Activated CD8-positive, alpha-beta memory T cell treated with anti-CD3 and anti-CD28 coated beads, Interleukin-2, amount 10 ng/mL, durations not matched to agents 7 days and 5 days (primary cell): ENCODE measurements around the gene ODF2. TPM values are rescaled to one million over a fixed set of nuclear protein-coding genes. Genes with fewer than 3 reads are reported as not detected.
"Not testable (repeated sequence)": the region's sequence is repeated elsewhere in the genome, so short reads cannot be mapped to it uniquely, and the experiment has no call there.

Experiments
- ATAC-seq: fragments of 150-1000 bp; cut with Tn5 transposase; one replicate; pipeline ENCODE4 v1.10.0; 2021; ENCODE audit warnings: moderate library complexity
- CTCF ChIA-PET: fragments of 350-600 bp; sonication (Branson Sonifier 250); formaldehyde crosslinking; loops from one replicate; lab custom pipeline; 2021; ENCODE audit warnings: antibody characterized with exemption; lab: Charles Lee
- DNase-seq: peaks from one replicate; pipeline ENCODE4 v3.0.0-alpha.2; 2020
- H3K27ac Mint-ChIP-seq: one replicate; pipeline ENCODE4 v1.8.0; 2021; ENCODE audit warnings: mild to moderate bottlenecking, mixed read lengths
- H3K27me3 Mint-ChIP-seq: one replicate; pipeline ENCODE4 v1.8.0; 2021; ENCODE audit warnings: mixed read lengths
- H3K36me3 Mint-ChIP-seq: one replicate; pipeline ENCODE4 v1.8.0; 2021; ENCODE audit warnings: mild to moderate bottlenecking, mixed read lengths
- H3K4me1 Mint-ChIP-seq: one replicate; pipeline ENCODE4 v1.8.0; 2021; ENCODE audit warnings: mixed read lengths
- H3K4me3 Mint-ChIP-seq: one replicate; pipeline ENCODE4 v1.8.0; 2021; ENCODE audit warnings: mild to moderate bottlenecking, moderate library complexity, mixed read lengths
- H3K9me3 Mint-ChIP-seq: one replicate; pipeline ENCODE4 v1.8.0; 2022; ENCODE audit warnings: low read depth, mixed read lengths
- total RNA-seq, 2 experiments: library from RNA; stranded (reverse); gene quantifications; one replicate each; pipeline ENCODE4 v1.2.3, GENCODE V29; 2021

Gene ODF2
- total RNA-seq, 2 experiments from 2014 or later: 71.8 to 82.7 TPM

DNA sequence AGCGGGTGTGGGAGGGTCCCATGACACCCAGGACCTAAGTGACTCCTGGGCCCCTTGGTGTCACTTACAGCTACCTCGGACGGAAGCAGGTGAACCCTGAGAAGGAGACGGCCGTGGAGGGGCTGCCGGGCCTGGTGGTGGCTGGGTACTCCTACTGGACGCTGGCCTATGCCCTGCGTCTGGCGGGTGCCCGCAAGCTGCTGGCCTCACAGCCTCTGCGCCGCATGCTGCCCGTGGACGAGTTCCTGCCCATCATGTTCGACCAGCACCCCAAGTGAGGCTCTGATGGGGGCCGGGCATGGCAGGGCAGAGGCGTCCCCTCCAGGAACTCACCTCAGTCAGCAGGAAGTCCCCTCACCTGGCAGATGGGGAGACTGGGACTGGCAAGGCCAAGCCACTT lies 21.5 kb upstream of the ODF2 start:
- Mint-ChIP-seq H3K4me3 (no peak overlapping the region), H3K9me3 (no peaks in the 10 kb centered on the region), H3K27me3 (no peaks in the 10 kb centered on the region), H3K36me3 (no peaks in the 10 kb centered on the region), H3K27ac (no peak overlapping the region), H3K4me1 (peaks cover 8% of the 10 kb centered on the region)
- ATAC-seq (no peak), DNase-seq (no peak)
- CTCF ChIA-PET: interaction anchor here (1.0 to 1.2 kb wide), 2 partner anchors 12 to 72 kb away, joined by 3 read pairs; no protein-coding TSS in a partner anchor

DNA sequence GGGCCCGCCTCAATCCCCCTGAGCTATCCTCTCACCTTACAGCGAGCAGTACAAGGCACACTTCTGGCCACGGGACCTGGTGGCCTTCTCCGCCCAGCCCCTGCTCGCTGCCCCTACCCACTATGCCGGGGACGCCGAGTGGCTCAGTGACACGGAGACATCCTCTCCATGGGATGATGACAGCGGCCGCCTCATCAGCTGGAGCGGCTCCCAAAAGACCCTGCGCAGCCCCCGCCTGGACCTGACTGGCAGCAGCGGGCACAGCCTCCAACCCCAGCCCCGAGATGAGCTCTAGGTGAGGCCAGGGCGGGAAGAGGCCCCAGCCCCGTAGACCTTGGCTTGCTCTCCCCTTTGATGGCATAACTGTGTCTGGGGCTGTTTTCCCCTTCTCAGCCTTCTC lies 20.2 kb upstream of the ODF2 start:
- CTCF ChIA-PET: interaction anchor here (1.2 to 1.4 kb wide), 3 partner anchors 11 to 75 kb away, joined by 3 read pairs; partner anchors contain the start of gene CERCAM
- no peak overlapping the region for H3K27ac Mint-ChIP-seq
- peaks cover 8% of the 10 kb centered on the region for H3K4me1 Mint-ChIP-seq
- ATAC-seq: no peak
- no peak for DNase-seq
- no peaks in the 10 kb centered on the region for H3K27me3 Mint-ChIP-seq
- H3K4me3 Mint-ChIP-seq: no peak overlapping the region
- H3K36me3 Mint-ChIP-seq: no peaks in the 10 kb centered on the region
- H3K9me3 Mint-ChIP-seq: no peaks in the 10 kb centered on the region

DNA sequence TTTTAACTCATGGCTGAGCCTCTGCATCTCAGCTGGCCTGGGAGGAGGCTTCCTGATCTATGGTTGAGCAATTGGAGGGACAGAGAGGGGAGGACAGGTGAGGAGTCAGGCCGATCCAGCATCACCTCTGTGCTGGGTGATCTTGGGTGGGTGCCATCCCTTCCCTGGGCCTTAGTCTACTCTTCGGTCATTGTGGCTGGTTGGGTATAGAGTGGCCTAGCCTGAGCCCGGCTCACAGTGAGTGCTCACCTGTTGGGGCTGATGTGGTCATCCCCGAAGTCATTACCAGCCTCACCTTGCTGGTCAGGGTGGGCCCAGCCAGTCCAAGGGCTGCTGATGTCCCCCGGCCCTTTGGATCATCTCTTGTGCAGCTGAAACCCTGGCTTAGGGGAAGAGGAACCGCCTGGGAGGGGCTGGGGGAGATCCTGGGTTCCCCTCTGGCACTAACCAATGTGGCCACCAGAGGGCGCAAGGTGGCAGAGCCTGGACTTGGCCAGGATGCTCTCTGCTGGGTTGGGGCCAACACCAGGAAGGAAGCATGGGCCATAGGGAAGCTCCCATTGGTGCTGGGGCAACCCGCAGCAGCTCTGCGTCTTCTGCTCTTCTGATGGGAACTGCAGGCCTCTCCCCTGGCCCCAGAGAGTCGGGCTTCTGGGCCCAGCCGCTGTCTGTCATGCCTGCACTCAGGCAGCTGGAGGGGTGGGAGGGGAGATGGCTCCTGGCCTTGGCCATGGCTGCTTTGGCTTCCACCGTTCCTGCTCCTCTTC lies 17.3 kb upstream of the ODF2 start:
- DNase-seq (peak; percentile 87), ATAC-seq (peak; percentile 98)
- Mint-ChIP-seq H3K27me3 (no peaks in the 10 kb centered on the region), H3K9me3 (no peaks in the 10 kb centered on the region), H3K27ac (peak overlapping the region; percentile 28), H3K4me1 (peaks cover 8% of the 10 kb centered on the region), H3K4me3 (no peak overlapping the region), H3K36me3 (no peaks in the 10 kb centered on the region)
- CTCF ChIA-PET: interaction anchor here (0.6 to 2.5 kb wide), 37 partner anchors 9 to 289 kb away, joined by 3 to 16 read pairs (median 4); partner anchors contain the start of genes CERCAM, GLE1, GOLGA2 and ODF2

DNA sequence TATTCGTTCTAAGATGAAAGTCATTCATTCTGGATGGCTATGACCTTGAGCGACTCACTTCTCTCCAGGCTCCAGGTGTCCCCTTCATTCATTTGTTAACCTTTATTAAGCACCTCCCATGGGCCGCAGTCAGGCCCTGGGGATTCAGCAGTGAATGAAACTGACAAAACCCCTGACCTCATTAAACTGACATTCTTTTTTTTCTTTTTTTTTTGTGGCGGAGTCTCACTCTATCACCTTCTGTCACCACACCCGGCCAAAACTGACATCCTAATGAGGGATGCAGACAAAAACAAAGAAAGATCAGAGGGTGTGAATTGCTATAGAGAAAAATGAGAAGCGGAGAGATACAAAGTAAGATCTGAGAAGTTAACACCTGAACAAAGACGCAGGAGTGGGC lies 16.5 kb upstream of the ODF2 start:
- H3K27me3 Mint-ChIP-seq: no peaks in the 10 kb centered on the region
- H3K4me1 Mint-ChIP-seq: peaks cover 8% of the 10 kb centered on the region

DNA sequence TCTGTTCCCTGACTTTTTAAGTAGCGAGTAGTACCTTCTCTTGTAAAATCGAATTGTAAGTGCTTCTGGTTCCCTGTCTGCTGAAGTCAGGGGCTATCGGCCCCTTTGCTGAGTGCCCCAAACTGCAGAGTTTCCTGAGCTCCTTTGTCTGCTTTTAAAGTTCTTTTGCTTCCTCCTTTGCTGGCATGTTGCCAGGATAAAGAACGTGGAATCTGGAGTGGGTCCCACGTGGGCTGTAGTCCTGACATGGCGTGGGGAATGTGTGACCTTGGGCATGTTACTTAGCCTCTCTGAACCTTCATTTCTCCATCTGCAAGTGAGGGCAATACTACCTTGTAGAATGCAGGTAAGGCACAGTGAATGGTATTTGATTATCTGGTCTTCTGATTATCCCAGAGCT lies 13.7 kb upstream of the ODF2 start:
- CTCF ChIA-PET: interaction anchor here (1.4 to 1.5 kb wide), 2 partner anchors 20 to 22 kb away, joined by 3 to 5 read pairs; no protein-coding TSS in a partner anchor
- Mint-ChIP-seq H3K27ac (no peak overlapping the region), H3K4me1 (peaks cover 8% of the 10 kb centered on the region), H3K9me3 (no peaks in the 10 kb centered on the region), H3K4me3 (no peak overlapping the region), H3K27me3 (peaks cover 6% of the 10 kb centered on the region), H3K36me3 (no peaks in the 10 kb centered on the region)
- ATAC-seq: no peak
- DNase-seq: no peak

More for the DNA sequence above, 16.5 kb upstream of the ODF2 start:
- ATAC-seq: no peak
- DNase-seq: no peak
- CTCF ChIA-PET: interaction anchor here (0.6 to 2.5 kb wide), 36 partner anchors 9 to 288 kb away, joined by 3 to 16 read pairs (median 4); partner anchors contain the start of genes CERCAM, GLE1, GOLGA2 and ODF2
- Mint-ChIP-seq H3K36me3 (no peaks in the 10 kb centered on the region), H3K27ac (no peak overlapping the region), H3K9me3 (no peaks in the 10 kb centered on the region), H3K4me3 (no peak overlapping the region)

DNA sequence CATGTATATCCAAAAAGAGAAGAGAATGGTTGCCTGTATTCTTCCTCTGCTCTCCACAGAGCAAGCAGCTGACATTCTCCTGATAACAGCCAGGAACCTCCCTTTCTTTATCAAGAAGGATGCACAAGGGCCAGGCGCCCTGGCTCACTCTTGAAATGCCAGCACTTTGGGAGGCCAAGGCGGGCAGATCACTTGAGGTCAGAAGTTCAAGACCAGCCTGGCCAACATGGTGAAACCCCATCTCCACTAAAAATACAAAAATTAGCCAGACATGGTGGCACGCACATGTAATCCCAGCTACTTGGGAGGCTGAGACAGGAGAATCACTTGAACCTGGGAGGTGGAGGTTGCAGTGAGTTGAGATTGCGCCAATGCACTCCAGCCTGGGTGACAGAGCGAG lies 9.3 kb upstream of the ODF2 start:
- DNase-seq, H3K4me3 Mint-ChIP-seq: not testable (repeated sequence)
- CTCF ChIA-PET: interaction anchor here (0.9 to 4.4 kb wide), 3 partner anchors 8 to 27 kb away, joined by 3 to 16 read pairs (median 3); no protein-coding TSS in a partner anchor

DNA sequence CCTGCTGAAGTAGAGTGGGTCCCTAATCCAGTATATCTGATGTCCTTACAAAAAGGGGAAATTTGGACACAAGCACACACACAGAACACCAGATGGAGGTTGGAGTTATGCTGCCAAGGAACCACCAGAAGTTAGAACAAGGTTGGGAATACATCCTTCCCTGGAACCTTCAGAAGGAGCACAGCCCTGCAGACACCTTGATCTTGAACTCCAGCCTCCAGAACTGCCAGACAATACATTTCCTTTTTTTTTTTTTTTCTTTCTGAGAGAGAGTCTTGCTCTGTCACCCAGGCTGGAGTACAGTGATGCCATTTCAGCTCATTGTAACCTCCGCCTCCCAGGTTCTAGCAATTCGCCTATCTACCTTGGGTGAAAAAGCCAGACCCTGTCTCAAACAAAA lies 7.1 kb upstream of the ODF2 start:
- Mint-ChIP-seq H3K27ac (no peak overlapping the region), H3K4me1 (no peaks in the 10 kb centered on the region), H3K9me3 (no peaks in the 10 kb centered on the region), H3K27me3 (peaks cover 6% of the 10 kb centered on the region), H3K36me3 (no peaks in the 10 kb centered on the region), H3K4me3 (no peak overlapping the region)
- ATAC-seq (no peak), DNase-seq (no peak)
- CTCF ChIA-PET: interaction anchor here (0.7 to 4.4 kb wide), 3 partner anchors 10 to 413 kb away, joined by 3 to 16 read pairs (median 3); no protein-coding TSS in a partner anchor

More for the DNA sequence above, 9.3 kb upstream of the ODF2 start:
- not testable (repeated sequence) for H3K27me3 Mint-ChIP-seq, H3K9me3 Mint-ChIP-seq, H3K4me1 Mint-ChIP-seq, H3K27ac Mint-ChIP-seq, ATAC-seq, H3K36me3 Mint-ChIP-seq

DNA sequence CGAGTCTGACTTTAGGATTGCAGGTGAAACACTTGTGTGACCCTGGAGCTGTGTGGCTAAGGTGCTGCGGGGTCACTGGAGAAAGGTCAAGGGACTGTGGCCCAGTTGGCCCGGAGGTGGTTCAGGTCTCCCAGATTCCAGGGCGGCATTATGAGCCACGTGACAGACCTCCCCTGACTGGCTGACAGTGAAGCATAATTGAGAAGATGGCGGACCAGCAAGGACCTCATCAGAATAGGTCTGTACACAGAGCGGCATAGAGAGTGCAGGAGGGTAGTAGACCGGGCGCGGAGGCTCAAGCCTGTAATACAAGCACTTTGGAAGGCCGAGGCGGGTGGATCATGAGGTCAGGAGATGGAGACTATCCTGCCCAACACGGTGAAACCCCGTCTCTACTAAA lies 815 bp upstream of the ODF2 start:
- Mint-ChIP-seq H3K27me3 (no peaks in the 10 kb centered on the region), H3K4me3 (peak overlapping the region; percentile 8), H3K9me3 (no peaks in the 10 kb centered on the region), H3K27ac (no peak overlapping the region), H3K4me1 (peaks cover 21% of the 10 kb centered on the region), H3K36me3 (peaks cover 2% of the 10 kb centered on the region)
- ATAC-seq: no peak
- no peak for DNase-seq
- CTCF ChIA-PET: interaction anchor here (1.1 to 1.3 kb wide), 2 partner anchors 16 to 159 kb away, joined by 3 to 6 read pairs; no protein-coding TSS in a partner anchor

DNA sequence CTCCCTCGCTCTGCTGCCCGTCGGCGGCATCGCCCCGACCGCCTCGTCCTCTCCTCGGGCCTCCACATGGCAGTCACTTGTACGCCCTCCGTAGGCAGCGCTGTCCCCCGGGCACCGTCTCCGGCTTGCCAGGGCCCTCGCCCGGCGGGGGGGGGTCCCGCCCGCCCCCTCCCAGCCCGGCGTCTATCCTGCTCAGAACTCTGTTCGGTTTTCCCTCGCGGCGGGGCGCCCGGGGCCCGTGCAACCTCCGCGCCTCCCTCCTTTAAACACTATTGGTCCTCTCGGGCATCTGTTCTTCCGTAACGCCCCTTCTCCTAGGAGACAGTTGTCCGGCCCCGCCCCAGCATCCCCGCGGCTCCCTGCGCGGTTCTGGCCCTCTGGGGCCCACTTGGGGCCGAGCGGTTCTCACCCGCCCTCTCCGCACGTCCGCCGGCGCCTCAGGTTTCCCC lies 831 bp downstream of the ODF2 start:
- ATAC-seq (peak; percentile 73), DNase-seq (peak; percentile 85)
- peaks cover 12% of the 10 kb centered on the region for H3K36me3 Mint-ChIP-seq
- peak overlapping the region; percentile 85 for H3K4me3 Mint-ChIP-seq
- no peaks in the 10 kb centered on the region for H3K9me3 Mint-ChIP-seq
- peak overlapping the region; percentile 89 for H3K27ac Mint-ChIP-seq
- no peaks in the 10 kb centered on the region for H3K27me3 Mint-ChIP-seq
- CTCF ChIA-PET: interaction anchor here (1.2 kb wide), 1 partner anchor 94 kb away, joined by 5 read pairs; no protein-coding TSS in a partner anchor
- peaks cover 21% of the 10 kb centered on the region for H3K4me1 Mint-ChIP-seq

DNA sequence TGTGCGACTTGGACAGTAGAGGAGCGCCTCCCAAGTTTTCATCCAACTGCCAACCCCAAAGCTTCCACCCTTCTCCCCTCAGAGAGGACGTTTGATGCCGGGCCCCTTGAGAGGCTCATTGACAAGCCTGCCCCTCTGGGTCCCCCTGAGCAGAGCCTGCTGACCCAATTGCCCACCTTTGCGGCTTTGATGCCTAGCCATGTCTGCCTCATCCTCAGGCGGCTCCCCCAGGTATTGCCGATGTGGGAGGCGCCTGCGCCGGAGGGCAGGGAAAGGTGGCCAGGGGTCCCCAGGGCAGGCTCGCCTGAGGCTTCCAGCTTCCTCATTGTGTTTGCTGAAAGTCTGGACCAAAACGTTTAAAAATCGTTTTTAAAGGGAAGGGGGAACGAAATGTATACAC lies 1.4 kb downstream of the ODF2 start:
- ATAC-seq: no peak
- no peak overlapping the region for H3K27ac Mint-ChIP-seq

DNA sequence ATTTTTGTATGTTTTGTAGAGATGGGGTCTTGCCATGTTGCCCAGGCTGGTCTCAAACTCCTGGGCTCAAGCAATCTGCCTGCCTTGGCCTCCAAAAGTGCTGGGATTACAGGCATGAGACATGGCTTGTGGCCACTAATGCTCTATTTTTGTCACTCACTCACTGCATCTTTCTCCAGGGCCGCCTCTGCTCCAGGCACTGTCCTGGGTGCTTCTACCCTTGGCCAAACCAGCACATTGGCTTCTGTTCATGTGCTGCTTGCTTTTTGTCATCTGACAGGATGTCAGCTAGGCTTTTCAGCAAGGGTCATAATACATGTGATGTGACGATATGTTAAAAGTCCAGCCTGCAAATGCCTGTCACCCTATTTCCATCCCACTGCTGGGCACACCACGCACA lies 3.2 kb downstream of the ODF2 start:
- Mint-ChIP-seq H3K27me3 (no peaks in the 10 kb centered on the region), H3K4me1 (peaks cover 21% of the 10 kb centered on the region), H3K36me3 (peaks cover 27% of the 10 kb centered on the region), H3K27ac (no peak overlapping the region), H3K9me3 (no peaks in the 10 kb centered on the region), H3K4me3 (no peak overlapping the region)
- ATAC-seq (no peak), DNase-seq (no peak)
- CTCF ChIA-PET: interaction anchor here (2.2 kb wide), 1 partner anchor 20 kb away, joined by 7 read pairs; no protein-coding TSS in a partner anchor

More for the DNA sequence above, 1.4 kb downstream of the ODF2 start:
- H3K36me3 Mint-ChIP-seq: peaks cover 15% of the 10 kb centered on the region
- CTCF ChIA-PET: interaction anchor here (1.2 kb wide), 1 partner anchor 95 kb away, joined by 5 read pairs; no protein-coding TSS in a partner anchor
- DNase-seq: no peak
- H3K27me3 Mint-ChIP-seq: no peaks in the 10 kb centered on the region
- H3K4me3 Mint-ChIP-seq: peak overlapping the region; percentile 85
- H3K4me1 Mint-ChIP-seq: peaks cover 21% of the 10 kb centered on the region
- H3K9me3 Mint-ChIP-seq: no peaks in the 10 kb centered on the region

DNA sequence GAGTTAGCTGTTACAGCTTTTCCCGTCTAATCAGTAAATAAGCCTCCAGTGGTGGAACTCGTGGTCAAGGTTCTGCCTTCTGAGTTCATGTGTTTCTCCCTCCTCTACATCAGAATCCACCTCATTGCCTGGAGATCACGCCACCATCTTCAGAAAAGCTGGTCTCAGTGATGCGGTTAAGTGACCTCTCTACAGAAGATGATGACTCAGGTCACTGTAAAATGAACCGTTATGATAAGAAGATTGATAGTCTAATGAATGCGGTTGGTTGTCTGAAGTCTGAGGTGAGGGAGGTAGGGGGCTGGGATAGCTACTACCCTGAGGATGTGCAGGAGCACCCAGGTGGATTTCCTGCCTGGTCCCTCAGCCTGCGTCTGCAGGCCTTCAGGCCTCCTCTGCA lies 13.3 kb downstream of the ODF2 start:
- Mint-ChIP-seq H3K4me3 (no peak overlapping the region), H3K4me1 (peaks cover 2% of the 10 kb centered on the region), H3K36me3 (peaks cover 27% of the 10 kb centered on the region), H3K9me3 (no peaks in the 10 kb centered on the region), H3K27ac (no peak overlapping the region), H3K27me3 (no peaks in the 10 kb centered on the region)
- CTCF ChIA-PET: interaction anchor here (1.1 kb wide), 1 partner anchor 30 kb away, joined by 3 read pairs; no protein-coding TSS in a partner anchor
- DNase-seq (no peak), ATAC-seq (no peak)

DNA sequence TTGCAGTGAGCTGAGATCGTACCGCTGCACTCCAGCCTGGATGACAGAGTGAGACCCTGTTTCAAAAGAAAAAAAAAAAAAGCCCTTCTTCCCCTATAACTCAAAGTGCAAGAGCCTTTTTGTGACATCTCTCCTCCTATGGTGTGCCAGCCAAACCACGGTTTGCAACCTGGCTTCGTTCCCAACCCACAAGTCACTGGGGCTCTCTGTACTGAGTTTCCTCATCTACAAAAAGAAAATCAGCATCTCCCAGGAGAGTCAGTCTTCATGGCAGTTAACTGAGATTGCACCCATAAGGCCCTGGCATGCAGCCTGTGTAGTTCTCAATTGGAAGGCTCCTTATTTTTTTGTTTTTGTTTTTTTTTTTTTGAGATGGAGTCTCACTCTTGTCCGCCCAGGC lies 14.8 kb downstream of the ODF2 start:
- Mint-ChIP-seq H3K4me1 (peaks cover 2% of the 10 kb centered on the region), H3K9me3 (no peaks in the 10 kb centered on the region), H3K27me3 (no peaks in the 10 kb centered on the region), H3K4me3 (no peak overlapping the region), H3K36me3 (peaks cover 35% of the 10 kb centered on the region), H3K27ac (peak overlapping the region; percentile 44)
- no peak for ATAC-seq
- CTCF ChIA-PET: no interaction called here
- no peak for DNase-seq
